ENCODE results near the gene PIGBOS1.
"Not testable (repeated sequence)": the region's sequence is repeated elsewhere in the genome, so short reads cannot be mapped to it uniquely, and the experiment has no call there.

Gene PIGBOS1

DNA sequence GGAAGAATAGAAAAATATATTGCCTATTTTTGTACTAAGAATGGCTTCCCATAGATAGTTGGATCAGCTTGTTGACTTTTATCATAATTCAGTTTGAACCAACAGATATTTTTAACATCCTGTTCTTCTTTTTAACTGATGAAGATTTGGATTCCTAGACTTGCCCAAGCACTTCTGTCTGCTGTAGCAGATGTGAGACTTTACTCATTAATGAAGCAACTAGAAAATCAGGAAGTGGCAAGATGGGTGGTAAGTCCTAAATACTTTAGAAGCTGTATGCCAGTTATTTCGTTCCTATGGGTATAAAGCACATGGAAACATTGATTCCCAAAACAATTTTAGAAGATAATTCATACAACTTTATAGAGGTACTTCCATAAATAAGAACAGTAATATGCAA, 8.5 kb upstream of the PIGBOS1 start:
- no peak overlapping the region for H3K4me3 Mint-ChIP-seq
- peaks cover 9% of the 10 kb centered on the region for H3K4me1 Mint-ChIP-seq
- no peak for DNase-seq (ENCODE audit: low spot score in 2 of 2)
- H3K9me3 Mint-ChIP-seq: no peaks in the 10 kb centered on the region
- H3K27ac Mint-ChIP-seq: no peak overlapping the region
- ATAC-seq: no peak
- H3K36me3 Mint-ChIP-seq: peaks cover 35% of the 10 kb centered on the region

DNA sequence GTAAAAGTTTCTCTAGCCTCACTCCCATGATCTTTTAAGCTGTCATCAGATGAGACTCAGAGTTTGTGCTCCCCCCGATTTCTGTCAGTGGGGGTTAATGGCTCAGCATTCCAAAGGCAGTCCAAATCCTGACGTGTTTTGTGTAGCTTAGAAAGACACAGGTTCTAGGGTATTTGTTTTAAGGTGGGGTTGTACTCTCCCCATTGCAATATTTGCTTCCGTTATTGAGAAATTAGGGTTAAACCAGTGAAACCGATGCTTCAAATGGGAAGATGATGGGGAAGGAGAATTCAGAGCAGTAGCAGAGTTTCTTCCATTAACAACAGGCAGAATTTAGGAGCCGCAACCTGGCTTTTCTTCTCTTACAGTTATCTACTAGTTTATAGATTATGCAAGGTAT, 3.5 kb upstream of the PIGBOS1 start:
- peak overlapping the region; percentile 58 for H3K27ac Mint-ChIP-seq
- ATAC-seq: no peak
- no peak overlapping the region for H3K4me3 Mint-ChIP-seq
- DNase-seq (ENCODE audit: low spot score in 2 of 2): no peak
- H3K4me1 Mint-ChIP-seq: peaks cover 27% of the 10 kb centered on the region
- H3K9me3 Mint-ChIP-seq: no peaks in the 10 kb centered on the region
- H3K36me3 Mint-ChIP-seq: peaks cover 21% of the 10 kb centered on the region

- ATAC-seq (no peak), DNase-seq (ENCODE audit: low spot score in 2 of 2) (no peak)
- Mint-ChIP-seq H3K4me1 (peaks cover 41% of the 10 kb centered on the region), H3K36me3 (peaks cover 33% of the 10 kb centered on the region), H3K4me3 (no peak overlapping the region), H3K27ac (no peak overlapping the region), H3K9me3 (no peaks in the 10 kb centered on the region)
Measured at GRCh38 chr15:55320963-55321362, 2.0 kb upstream of the PIGBOS1 start.

DNA sequence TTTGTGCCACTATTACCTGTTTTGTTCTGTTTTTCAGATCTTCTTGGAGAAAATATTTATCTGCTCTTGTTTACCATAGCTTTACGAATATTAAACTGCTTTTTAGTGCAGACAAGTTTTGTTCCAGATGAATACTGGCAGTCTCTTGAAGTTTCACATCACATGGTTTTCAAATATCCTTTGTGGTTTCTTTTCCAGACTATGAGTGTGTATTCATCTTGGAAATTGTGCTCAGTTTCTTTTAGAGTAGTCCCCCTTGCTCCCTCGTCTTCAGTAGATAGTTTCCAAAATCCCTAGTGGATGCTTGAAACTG, 1.3 kb upstream of the PIGBOS1 start:
- Mint-ChIP-seq H3K9me3 (no peaks in the 10 kb centered on the region), H3K36me3 (peaks cover 35% of the 10 kb centered on the region), H3K4me3 (peak overlapping the region; percentile 98), H3K27ac (no peak overlapping the region), H3K4me1 (peaks cover 49% of the 10 kb centered on the region)
- no peak for ATAC-seq
- DNase-seq (ENCODE audit: low spot score in 2 of 2): no peak

GRCh38 chr15:55319537-55320237, 764 bp upstream of the PIGBOS1 start:
- H3K27ac Mint-ChIP-seq: peak overlapping the region; percentile 100
- peak overlapping the region; percentile 98 for H3K4me3 Mint-ChIP-seq
- peaks cover 35% of the 10 kb centered on the region for H3K36me3 Mint-ChIP-seq
- H3K4me1 Mint-ChIP-seq: peaks cover 54% of the 10 kb centered on the region
- no peaks in the 10 kb centered on the region for H3K9me3 Mint-ChIP-seq
- DNase-seq (ENCODE audit: low spot score in 2 of 2) (no peak), ATAC-seq (no peak)

- not testable (repeated sequence) for H3K4me3 Mint-ChIP-seq; H3K36me3 Mint-ChIP-seq; DNase-seq (ENCODE audit: low spot score in 2 of 2); H3K4me1 Mint-ChIP-seq; H3K27ac Mint-ChIP-seq; ATAC-seq; H3K9me3 Mint-ChIP-seq
Measured at GRCh38 chr15:55302801-55303200, 16.1 kb downstream of the PIGBOS1 start.

DNA sequence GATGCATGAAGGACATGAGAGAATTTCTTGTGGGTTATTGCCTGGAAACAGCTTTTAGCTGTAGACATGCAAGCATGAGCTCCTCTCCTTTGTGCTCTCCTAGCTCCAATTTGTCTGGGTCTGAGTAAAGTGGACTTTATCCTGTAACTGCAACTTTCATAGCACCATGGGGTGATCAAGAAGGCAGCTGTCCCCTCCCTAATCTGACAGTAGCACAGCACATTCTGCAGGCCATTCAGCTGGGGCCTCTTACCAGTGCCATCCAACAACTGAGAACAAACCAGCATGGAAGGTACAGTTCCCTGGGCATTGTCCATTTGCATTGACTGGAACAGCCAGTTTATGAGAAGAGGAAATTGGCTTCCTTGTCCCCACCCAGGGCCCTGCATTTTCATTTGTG, 21.6 kb downstream of the PIGBOS1 start:
- Mint-ChIP-seq H3K36me3 (no peaks in the 10 kb centered on the region), H3K27ac (no peak overlapping the region), H3K4me3 (no peak overlapping the region), H3K4me1 (no peaks in the 10 kb centered on the region), H3K9me3 (no peaks in the 10 kb centered on the region)
- DNase-seq (ENCODE audit: low spot score in 2 of 2): no peak
- no peak for ATAC-seq

- DNase-seq (ENCODE audit: low spot score in 2 of 2) (peak; percentile 75 to 90), ATAC-seq (peak; percentile 83)
- Mint-ChIP-seq H3K9me3 (no peaks in the 10 kb centered on the region), H3K27ac (peak overlapping the region; percentile 94), H3K4me3 (peak overlapping the region; percentile 96), H3K4me1 (peaks cover 32% of the 10 kb centered on the region), H3K36me3 (peaks cover 47% of the 10 kb centered on the region)
Measured at GRCh38 chr15:55290528-55291057, 28.3 kb downstream of the PIGBOS1 start.

DNA sequence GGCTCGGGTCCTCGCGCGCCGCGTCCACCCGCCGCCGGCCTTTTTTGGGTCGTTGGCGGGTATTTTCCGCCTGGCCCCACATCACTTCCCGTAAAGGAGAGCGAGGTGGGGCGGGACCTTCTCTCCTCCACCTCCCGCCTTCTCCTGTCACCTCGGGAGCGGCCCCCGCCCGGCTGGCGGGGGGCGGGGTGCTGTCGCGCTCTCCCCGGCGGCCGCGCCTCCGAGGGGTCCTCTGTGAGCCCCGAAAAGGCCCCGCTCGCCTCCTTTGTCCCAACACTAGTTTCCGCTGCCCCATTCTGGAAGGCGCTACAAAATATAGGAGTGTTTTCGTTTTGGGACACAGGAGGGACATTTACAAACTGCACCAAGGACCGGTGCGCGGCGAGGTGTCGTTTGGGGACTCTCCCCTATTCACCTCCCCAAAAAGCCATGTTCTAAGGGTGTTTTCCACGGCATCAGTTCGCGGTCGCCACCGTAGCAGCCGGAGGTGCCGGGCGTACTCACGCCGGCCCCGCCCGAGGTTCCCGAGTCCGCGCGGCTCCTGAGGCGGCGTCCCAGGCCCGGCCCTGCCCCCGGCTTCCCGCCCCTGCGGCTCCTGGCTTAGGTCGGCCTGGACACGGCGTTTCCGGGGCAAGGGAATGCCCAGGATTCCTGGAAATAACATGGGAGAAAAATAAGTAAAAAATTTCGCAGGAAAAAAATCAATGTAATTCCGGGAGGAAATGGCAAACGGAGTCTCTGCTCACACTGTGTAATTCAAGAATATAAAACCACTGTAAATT, 29.0 kb downstream of the PIGBOS1 start, which contains the start of gene RAB27A:
Gene RAB27A (minus strand): TSS at position 68 of the 782 bp plus-strand sequence. CDS start 54,879 bp downstream, outside the sequence.
- peak within 1 kb of the TSS; percentile 94 for H3K27ac Mint-ChIP-seq
- peak; percentile 84 for ATAC-seq

DNA sequence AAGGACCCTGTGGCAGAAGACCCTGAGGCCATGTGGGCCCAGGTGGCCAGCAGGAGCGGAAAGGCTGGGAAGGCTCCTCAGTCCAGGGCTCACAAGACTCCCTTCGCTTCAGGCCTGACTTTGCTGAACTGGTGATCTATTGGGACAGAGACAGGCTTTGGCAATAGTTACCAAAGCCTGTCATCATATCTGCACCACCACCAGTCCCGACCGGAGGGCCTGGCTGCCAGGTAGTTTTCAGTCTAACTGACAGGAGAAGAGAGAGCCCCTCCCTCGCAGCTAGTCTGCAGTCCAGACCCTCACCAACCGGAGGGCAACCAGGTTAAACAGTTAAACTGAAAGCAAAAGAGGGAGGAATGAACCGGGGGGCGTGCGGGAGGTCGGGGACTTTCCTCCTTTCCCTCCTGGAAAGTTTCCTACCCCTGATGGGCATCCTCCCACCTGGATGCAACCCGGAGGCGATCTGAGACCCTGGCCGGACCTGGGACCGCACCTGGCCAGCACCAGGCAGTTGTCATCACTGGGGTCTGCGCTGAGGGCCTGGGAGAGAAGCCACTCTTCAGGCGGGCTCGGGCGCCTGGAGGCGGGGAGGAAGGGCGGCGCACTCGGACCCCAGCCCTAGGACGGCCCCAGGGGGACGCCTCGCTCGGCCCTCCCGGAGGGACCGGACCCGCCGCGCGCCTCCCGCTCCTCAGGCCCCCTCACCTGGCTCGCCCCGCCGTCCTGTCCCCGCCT, 29.7 kb downstream of the PIGBOS1 start:
- ATAC-seq: peak; percentile 63

More for the DNA sequence above, 29.0 kb downstream of the PIGBOS1 start, which contains the start of gene RAB27A:
- DNase-seq (ENCODE audit: low spot score in 2 of 2): peak; percentile 70 to 93
- H3K9me3 Mint-ChIP-seq: no peaks in the 10 kb centered on the region
- H3K36me3 Mint-ChIP-seq: peaks cover 53% of the 10 kb centered on the region
- peak within 1 kb of the TSS; percentile 96 for H3K4me3 Mint-ChIP-seq
- H3K4me1 Mint-ChIP-seq: peaks cover 38% of the 10 kb centered on the region

GRCh38 chr15:55288006-55288717, 30.8 kb downstream of the PIGBOS1 start:
- no peak for ATAC-seq
- no peak for DNase-seq (ENCODE audit: low spot score in 2 of 2)
- H3K4me3 Mint-ChIP-seq: peak overlapping the region; percentile 96
- H3K9me3 Mint-ChIP-seq: no peaks in the 10 kb centered on the region
- peaks cover 54% of the 10 kb centered on the region for H3K4me1 Mint-ChIP-seq
- H3K27ac Mint-ChIP-seq: peak overlapping the region; percentile 94
- H3K36me3 Mint-ChIP-seq: peaks cover 71% of the 10 kb centered on the region

More for the DNA sequence above, 29.7 kb downstream of the PIGBOS1 start:
- Mint-ChIP-seq H3K4me3 (peak overlapping the region; percentile 96), H3K36me3 (peaks cover 61% of the 10 kb centered on the region), H3K4me1 (peaks cover 46% of the 10 kb centered on the region), H3K27ac (peak overlapping the region; percentile 94), H3K9me3 (no peaks in the 10 kb centered on the region)
- DNase-seq (ENCODE audit: low spot score in 2 of 2): peak in 1 of 2 donors; percentile 84

DNA sequence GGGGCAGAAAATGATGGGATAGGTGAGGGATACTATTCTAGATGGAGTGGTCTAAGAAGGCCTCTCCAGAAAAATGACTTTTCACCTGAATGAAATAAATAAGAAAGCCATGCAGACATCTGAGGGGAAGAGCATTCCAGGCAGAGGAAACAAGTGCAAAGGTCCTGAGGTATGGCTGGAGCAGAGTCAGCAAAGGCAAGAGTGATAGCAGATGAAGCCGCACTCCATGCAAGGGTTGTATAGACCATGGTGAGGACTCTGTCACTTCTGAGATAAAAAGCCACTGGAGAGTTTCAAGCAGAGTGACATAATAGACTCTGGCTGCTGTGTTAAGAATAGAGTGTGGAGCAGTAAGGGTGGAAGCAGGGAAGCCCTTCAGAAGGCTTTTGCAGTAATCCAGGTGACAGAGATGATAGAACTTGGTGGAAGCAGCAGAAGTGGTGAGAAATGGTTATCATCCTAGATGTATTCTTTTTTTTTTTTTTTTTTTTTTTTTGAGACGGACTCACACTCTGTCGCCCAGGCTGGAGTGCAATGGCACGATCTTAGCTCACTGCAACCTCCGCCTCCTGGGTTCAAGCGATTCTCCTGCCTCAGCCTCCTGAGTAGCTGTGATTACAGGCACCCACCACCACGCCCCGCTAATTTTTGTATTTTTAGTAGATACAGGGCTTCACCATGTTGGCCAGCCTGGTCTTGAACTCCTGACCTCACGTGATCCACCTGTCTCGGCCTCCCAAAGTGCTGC, 32.3 kb downstream of the PIGBOS1 start:
- not testable (repeated sequence) for ATAC-seq, H3K9me3 Mint-ChIP-seq
- peak in 1 of 2 donors; percentile 57 for DNase-seq (ENCODE audit: low spot score in 2 of 2)
- H3K4me1 Mint-ChIP-seq: peaks cover 65% of the 10 kb centered on the region
- H3K27ac Mint-ChIP-seq: peak overlapping the region; percentile 94
- peak overlapping the region; percentile 96 for H3K4me3 Mint-ChIP-seq
- H3K36me3 Mint-ChIP-seq: peaks cover 86% of the 10 kb centered on the region

- Mint-ChIP-seq H3K9me3 (no peaks in the 10 kb centered on the region), H3K4me1 (peaks cover 79% of the 10 kb centered on the region), H3K4me3 (peak overlapping the region; percentile 96), H3K36me3 (peaks cover 100% of the 10 kb centered on the region), H3K27ac (peak overlapping the region; percentile 94)
- ATAC-seq (no peak), DNase-seq (ENCODE audit: low spot score in 2 of 2) (no peak)
Measured at GRCh38 chr15:55284426-55284825, 34.5 kb downstream of the PIGBOS1 start.

All from stimulated activated effector memory CD8-positive, alpha-beta T cell treated with anti-CD3 and anti-CD28 coated beads, Interleukin-12 subunit alpha, Interleukin-12 subunit beta, amount 100 ng/mL, for 72 hours (primary cell).